ENCODE data around the gene LRRC55. TPM values are rescaled to one million over a fixed set of nuclear protein-coding genes. Genes with fewer than 3 reads are reported as not detected.

The LRRC55 gene
- polyA plus RNA-seq, 1 of the 3 experiments (the other 2 are of a cell fraction), result not detected

DNA sequence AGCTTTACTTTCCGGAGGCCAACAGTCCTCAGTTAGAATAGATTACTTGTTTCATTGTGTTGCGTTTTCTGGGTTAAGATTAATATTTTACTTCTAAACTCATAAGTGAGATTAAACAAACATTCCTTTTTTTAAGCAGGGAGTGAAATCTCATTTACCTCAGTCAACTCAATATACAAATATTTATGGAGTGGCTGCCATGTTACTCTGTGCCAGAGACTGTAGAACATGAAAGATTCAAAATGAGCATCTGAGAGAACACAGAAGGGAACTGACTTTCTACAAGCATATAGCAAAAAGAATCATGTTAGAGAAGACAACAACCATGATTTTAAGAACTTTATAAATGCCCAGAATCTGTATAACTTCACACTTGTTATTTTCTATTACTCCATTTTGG lies 3.4 kb upstream of the LRRC55 start:
- POLR2A ChIA-PET, result no interaction called here
- Histone ChIP-seq H3K9me3 (no peaks in the 10 kb centered on the region), H3K27me3 (ENCODE audit: insufficient read depth) (no peaks in the 10 kb centered on the region), H3K27ac (ENCODE audit: low read depth in 2 of 2, low read length in 1 of 2) (no peak overlapping the region), H3K4me1 (ENCODE audit: control insufficient read depth in 1 of 2, insufficient read depth in 2 of 2, low read depth in 1 of 2, low read length in 1 of 2) (no peaks in the 10 kb centered on the region; a peak in 1 of 4 replicates), H3F3A (replicated peaks; ENCODE audit: insufficient read depth) (no peaks in the 10 kb centered on the region), H3K4me3 (ENCODE audit: low read depth in 2 of 2, low read length in 1 of 2) (no peak overlapping the region), H3K9me2 (no peaks in the 10 kb centered on the region), H2AFZ (ENCODE audit: low read depth) (no peak overlapping the region), H3K79me2 (ENCODE audit: insufficient read depth) (no peaks in the 10 kb centered on the region), H3K9ac (no peak overlapping the region), H3K4me2 (no peak overlapping the region), H4K20me1 (ENCODE audit: insufficient read depth) (no peaks in the 10 kb centered on the region), H3K36me3 (replicated peaks in 1 of 2; ENCODE audit: control insufficient read depth in 1 of 2, insufficient read depth in 2 of 2, low read length in 1 of 2) (no peaks in the 10 kb centered on the region)
- no peak for TF ChIP-seq FOXJ3 (CRISPR knock-in tag; IDR thresholded peaks at IDR 0.05)
- TF ChIP-seq, protein P1, sequence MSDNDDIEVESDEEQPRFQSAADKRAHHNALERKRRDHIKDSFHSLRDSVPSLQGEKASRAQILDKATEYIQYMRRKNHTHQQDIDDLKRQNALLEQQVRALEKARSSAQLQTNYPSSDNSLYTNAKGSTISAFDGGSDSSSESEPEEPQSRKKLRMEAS (IDR thresholded peaks at IDR 0.05; ENCODE audit: low read depth), result no peak
- TF ChIP-seq, protein P2, sequence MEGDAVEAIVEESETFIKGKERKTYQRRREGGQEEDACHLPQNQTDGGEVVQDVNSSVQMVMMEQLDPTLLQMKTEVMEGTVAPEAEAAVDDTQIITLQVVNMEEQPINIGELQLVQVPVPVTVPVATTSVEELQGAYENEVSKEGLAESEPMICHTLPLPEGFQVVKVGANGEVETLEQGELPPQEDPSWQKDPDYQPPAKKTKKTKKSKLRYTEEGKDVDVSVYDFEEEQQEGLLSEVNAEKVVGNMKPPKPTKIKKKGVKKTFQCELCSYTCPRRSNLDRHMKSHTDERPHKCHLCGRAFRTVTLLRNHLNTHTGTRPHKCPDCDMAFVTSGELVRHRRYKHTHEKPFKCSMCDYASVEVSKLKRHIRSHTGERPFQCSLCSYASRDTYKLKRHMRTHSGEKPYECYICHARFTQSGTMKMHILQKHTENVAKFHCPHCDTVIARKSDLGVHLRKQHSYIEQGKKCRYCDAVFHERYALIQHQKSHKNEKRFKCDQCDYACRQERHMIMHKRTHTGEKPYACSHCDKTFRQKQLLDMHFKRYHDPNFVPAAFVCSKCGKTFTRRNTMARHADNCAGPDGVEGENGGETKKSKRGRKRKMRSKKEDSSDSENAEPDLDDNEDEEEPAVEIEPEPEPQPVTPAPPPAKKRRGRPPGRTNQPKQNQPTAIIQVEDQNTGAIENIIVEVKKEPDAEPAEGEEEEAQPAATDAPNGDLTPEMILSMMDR (IDR thresholded peaks at IDR 0.05), result no peak
- TF ChIP-seq FOXM1 (IDR thresholded peaks at IDR 0.05; ENCODE audit: low read depth), result no peak
- TF ChIP-seq JUND (IDR thresholded peaks at IDR 0.05), result no peak
- TF ChIP-seq TEAD4 (IDR thresholded peaks at IDR 0.05; ENCODE audit: borderline replicate concordance, insufficient read depth), result no peak
- TF ChIP-seq MEF2A (IDR thresholded peaks at IDR 0.05; ENCODE audit: borderline replicate concordance, low read depth), result no peak
- no peak for TF ChIP-seq GATA2 (CRISPR knock-in tag; IDR thresholded peaks at IDR 0.05)
- no peak for TF ChIP-seq RFX5 (IDR thresholded peaks at IDR 0.05; ENCODE audit: low read length)
- TF ChIP-seq RXRA (IDR thresholded peaks at IDR 0.05; ENCODE audit: borderline replicate concordance, low read depth), result no peak
- TF ChIP-seq, protein P3, sequence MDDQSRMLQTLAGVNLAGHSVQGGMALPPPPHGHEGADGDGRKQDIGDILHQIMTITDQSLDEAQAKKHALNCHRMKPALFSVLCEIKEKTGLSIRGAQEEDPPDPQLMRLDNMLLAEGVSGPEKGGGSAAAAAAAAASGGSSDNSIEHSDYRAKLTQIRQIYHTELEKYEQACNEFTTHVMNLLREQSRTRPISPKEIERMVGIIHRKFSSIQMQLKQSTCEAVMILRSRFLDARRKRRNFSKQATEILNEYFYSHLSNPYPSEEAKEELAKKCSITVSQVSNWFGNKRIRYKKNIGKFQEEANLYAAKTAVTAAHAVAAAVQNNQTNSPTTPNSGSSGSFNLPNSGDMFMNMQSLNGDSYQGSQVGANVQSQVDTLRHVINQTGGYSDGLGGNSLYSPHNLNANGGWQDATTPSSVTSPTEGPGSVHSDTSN (IDR thresholded peaks at IDR 0.05), result no peak
- no peak for DNase-seq
- CTCF ChIA-PET, result interaction anchor here (1.7 kb wide), 1 partner anchor 71 kb away, joined by 5 read pairs; no protein-coding TSS in a partner anchor
- 55% methylated on average over 2 of the region's 2 CpGs for WGBS (ENCODE audit: low lambda C conversion rate)

DNA sequence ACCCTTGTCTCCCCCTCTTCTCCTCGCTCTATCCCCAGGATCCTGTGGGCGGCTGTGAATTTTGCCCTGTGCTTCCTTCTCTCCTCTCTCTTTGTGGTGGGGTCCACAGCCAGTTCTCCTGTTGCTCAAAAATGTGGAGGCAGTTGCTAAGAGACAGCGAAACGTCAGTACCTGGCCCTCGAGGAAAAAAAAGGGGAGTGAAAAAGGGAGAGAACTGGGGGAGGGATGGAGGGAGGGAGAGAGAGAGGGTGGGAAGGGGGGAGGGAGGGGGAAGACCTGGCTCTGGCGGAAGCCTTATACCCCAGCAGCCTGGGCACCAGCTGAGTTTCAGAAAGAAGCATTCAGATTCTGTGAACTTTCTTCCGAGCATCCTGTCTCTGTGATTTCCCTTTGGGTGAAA lies 2.1 kb upstream of the LRRC55 start:
- ChIA-PET CTCF (no interaction called here), POLR2A (no interaction called here)
- no peak for DNase-seq
- Histone ChIP-seq H3K36me3 (replicated peaks in 1 of 2; ENCODE audit: control insufficient read depth in 1 of 2, insufficient read depth in 2 of 2, low read length in 1 of 2) (no peaks in the 10 kb centered on the region), H3K4me2 (no peak overlapping the region), H3F3A (replicated peaks; ENCODE audit: insufficient read depth) (no peaks in the 10 kb centered on the region), H3K9ac (no peak overlapping the region), H3K27me3 (ENCODE audit: insufficient read depth) (no peaks in the 10 kb centered on the region), H3K9me2 (no peaks in the 10 kb centered on the region), H3K27ac (ENCODE audit: low read depth in 2 of 2, low read length in 1 of 2) (no peak overlapping the region; a peak in 1 of 4 replicates), H2AFZ (ENCODE audit: low read depth) (no peak overlapping the region), H3K4me3 (ENCODE audit: low read depth in 2 of 2, low read length in 1 of 2) (no peak overlapping the region), H4K20me1 (ENCODE audit: insufficient read depth) (no peaks in the 10 kb centered on the region), H3K4me1 (ENCODE audit: control insufficient read depth in 1 of 2, insufficient read depth in 2 of 2, low read depth in 1 of 2, low read length in 1 of 2) (no peaks in the 10 kb centered on the region; a peak in 1 of 4 replicates), H3K9me3 (no peaks in the 10 kb centered on the region), H3K79me2 (ENCODE audit: insufficient read depth) (no peaks in the 10 kb centered on the region)
- no peak for TF ChIP-seq NFIC (IDR thresholded peaks at IDR 0.05; ENCODE audit: borderline replicate concordance)
- TF ChIP-seq, protein P4, sequence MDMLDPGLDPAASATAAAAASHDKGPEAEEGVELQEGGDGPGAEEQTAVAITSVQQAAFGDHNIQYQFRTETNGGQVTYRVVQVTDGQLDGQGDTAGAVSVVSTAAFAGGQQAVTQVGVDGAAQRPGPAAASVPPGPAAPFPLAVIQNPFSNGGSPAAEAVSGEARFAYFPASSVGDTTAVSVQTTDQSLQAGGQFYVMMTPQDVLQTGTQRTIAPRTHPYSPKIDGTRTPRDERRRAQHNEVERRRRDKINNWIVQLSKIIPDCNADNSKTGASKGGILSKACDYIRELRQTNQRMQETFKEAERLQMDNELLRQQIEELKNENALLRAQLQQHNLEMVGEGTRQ (IDR thresholded peaks at IDR 0.05; ENCODE audit: borderline replicate concordance, low read depth, low read length), result no peak
- no peak for TF ChIP-seq EP300 (IDR thresholded peaks at IDR 0.05; ENCODE audit: borderline replicate concordance in 1 of 2, low read depth in 1 of 2, low read length in 1 of 2)
- TF ChIP-seq FOXJ3 (CRISPR knock-in tag; IDR thresholded peaks at IDR 0.05), result no peak
- no peak for TF ChIP-seq JUND (IDR thresholded peaks at IDR 0.05)
- TF ChIP-seq, protein P5, sequence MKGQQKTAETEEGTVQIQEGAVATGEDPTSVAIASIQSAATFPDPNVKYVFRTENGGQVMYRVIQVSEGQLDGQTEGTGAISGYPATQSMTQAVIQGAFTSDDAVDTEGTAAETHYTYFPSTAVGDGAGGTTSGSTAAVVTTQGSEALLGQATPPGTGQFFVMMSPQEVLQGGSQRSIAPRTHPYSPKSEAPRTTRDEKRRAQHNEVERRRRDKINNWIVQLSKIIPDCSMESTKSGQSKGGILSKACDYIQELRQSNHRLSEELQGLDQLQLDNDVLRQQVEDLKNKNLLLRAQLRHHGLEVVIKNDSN (IDR thresholded peaks at IDR 0.05; ENCODE audit: borderline replicate concordance, low read depth), result no peak
- no peak for TF ChIP-seq NRF1 (IDR thresholded peaks at IDR 0.05; ENCODE audit: low read depth, low read length)
- TF ChIP-seq, protein P6, sequence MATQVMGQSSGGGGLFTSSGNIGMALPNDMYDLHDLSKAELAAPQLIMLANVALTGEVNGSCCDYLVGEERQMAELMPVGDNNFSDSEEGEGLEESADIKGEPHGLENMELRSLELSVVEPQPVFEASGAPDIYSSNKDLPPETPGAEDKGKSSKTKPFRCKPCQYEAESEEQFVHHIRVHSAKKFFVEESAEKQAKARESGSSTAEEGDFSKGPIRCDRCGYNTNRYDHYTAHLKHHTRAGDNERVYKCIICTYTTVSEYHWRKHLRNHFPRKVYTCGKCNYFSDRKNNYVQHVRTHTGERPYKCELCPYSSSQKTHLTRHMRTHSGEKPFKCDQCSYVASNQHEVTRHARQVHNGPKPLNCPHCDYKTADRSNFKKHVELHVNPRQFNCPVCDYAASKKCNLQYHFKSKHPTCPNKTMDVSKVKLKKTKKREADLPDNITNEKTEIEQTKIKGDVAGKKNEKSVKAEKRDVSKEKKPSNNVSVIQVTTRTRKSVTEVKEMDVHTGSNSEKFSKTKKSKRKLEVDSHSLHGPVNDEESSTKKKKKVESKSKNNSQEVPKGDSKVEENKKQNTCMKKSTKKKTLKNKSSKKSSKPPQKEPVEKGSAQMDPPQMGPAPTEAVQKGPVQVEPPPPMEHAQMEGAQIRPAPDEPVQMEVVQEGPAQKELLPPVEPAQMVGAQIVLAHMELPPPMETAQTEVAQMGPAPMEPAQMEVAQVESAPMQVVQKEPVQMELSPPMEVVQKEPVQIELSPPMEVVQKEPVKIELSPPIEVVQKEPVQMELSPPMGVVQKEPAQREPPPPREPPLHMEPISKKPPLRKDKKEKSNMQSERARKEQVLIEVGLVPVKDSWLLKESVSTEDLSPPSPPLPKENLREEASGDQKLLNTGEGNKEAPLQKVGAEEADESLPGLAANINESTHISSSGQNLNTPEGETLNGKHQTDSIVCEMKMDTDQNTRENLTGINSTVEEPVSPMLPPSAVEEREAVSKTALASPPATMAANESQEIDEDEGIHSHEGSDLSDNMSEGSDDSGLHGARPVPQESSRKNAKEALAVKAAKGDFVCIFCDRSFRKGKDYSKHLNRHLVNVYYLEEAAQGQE (IDR thresholded peaks at IDR 0.05; ENCODE audit: low read depth, low read length), result no peak
- TF ChIP-seq MXI1 (IDR thresholded peaks at IDR 0.05; ENCODE audit: low read depth, low read length), result no peak
- TF ChIP-seq FOXM1 (IDR thresholded peaks at IDR 0.05; ENCODE audit: low read depth), result no peak
- TF ChIP-seq SMC3 (IDR thresholded peaks at IDR 0.05; ENCODE audit: low read depth, low read length), result no peak
- no peak for TF ChIP-seq GABPA (IDR thresholded peaks at IDR 0.05; ENCODE audit: low read depth)
- TF ChIP-seq GATA2 (CRISPR knock-in tag; IDR thresholded peaks at IDR 0.05), result no peak
- WGBS (ENCODE audit: low lambda C conversion rate), result 60% methylated on average over 7 of the region's 7 CpGs

Measured in SK-N-SH (cell line).